ENCODE data around the gene TBXA2R. TPM values are rescaled to one million over a fixed set of nuclear protein-coding genes. Genes with fewer than 3 reads are reported as not detected.

Gene TBXA2R
- total and polyA plus RNA-seq, 2 donors = 1.4 to 3.8 TPM

- Histone ChIP-seq H3K36me3 (ENCODE audit: insufficient read depth) (peaks cover 3% of the 10 kb centered on the region), H3K4me3 (ENCODE audit: low read depth, low read length) (no peak overlapping the region), H3K27ac (ENCODE audit: low read depth) (no peak overlapping the region), H3K4me1 (ENCODE audit: insufficient read depth) (no peaks in the 10 kb centered on the region)
- WGBS = 86% methylated on average over 19 of the region's 19 CpGs
- no peak for DNase-seq (ENCODE audit: extremely low spot score)
These were observed 13.6 kb upstream of the TBXA2R start for GRCh38 chr19:3620145-3620816.

GRCh38 chr19:3619631-3620012 is 12.9 kb upstream of the TBXA2R start:
- Histone ChIP-seq H3K27ac (ENCODE audit: low read depth) (no peak overlapping the region), H3K36me3 (ENCODE audit: insufficient read depth) (peaks cover 3% of the 10 kb centered on the region), H3K4me3 (ENCODE audit: low read depth, low read length) (no peak overlapping the region), H3K4me1 (ENCODE audit: insufficient read depth) (no peaks in the 10 kb centered on the region)
- 81% methylated on average over 17 of the region's 17 CpGs for WGBS
- DNase-seq (ENCODE audit: extremely low spot score) = no peak

- no peak overlapping the region for H3K27ac ChIP-seq (ENCODE audit: low read depth)
- H3K4me3 ChIP-seq (ENCODE audit: low read depth, low read length) = no peak overlapping the region
- no peak for DNase-seq (ENCODE audit: extremely low spot score)
- no peaks in the 10 kb centered on the region for H3K4me1 ChIP-seq (ENCODE audit: insufficient read depth)
- 87% methylated on average over 31 of the region's 31 CpGs for WGBS
- H3K36me3 ChIP-seq (ENCODE audit: insufficient read depth) = peaks cover 3% of the 10 kb centered on the region
These were observed 12.3 kb upstream of the TBXA2R start for GRCh38 chr19:3618811-3619630.

GRCh38 chr19:3618144-3618810 is 11.6 kb upstream of the TBXA2R start:
- WGBS = 42% methylated on average over 31 of the region's 31 CpGs
- H3K4me1 ChIP-seq (ENCODE audit: insufficient read depth) = no peaks in the 10 kb centered on the region
- H3K36me3 ChIP-seq (ENCODE audit: insufficient read depth) = peaks cover 3% of the 10 kb centered on the region
- H3K4me3 ChIP-seq (ENCODE audit: low read depth, low read length) = no peak overlapping the region
- no peak overlapping the region for H3K27ac ChIP-seq (ENCODE audit: low read depth)
- DNase-seq (ENCODE audit: extremely low spot score) = no peak

- Histone ChIP-seq H3K4me3 (ENCODE audit: low read depth, low read length) (no peak overlapping the region), H3K36me3 (ENCODE audit: insufficient read depth) (peaks cover 3% of the 10 kb centered on the region), H3K4me1 (ENCODE audit: insufficient read depth) (no peaks in the 10 kb centered on the region), H3K27ac (ENCODE audit: low read depth) (no peak overlapping the region)
- DNase-seq (ENCODE audit: extremely low spot score) = no peak
- 68% methylated on average over 19 of the region's 19 CpGs for WGBS
These were observed 10.8 kb upstream of the TBXA2R start for GRCh38 chr19:3617463-3617862.

GRCh38 chr19:3615524-3616135 is 9.0 kb upstream of the TBXA2R start:
- 94% methylated on average over 26 of the region's 26 CpGs for WGBS

GRCh38 chr19:3614858-3615505 is 8.3 kb upstream of the TBXA2R start:
- Histone ChIP-seq H3K36me3 (ENCODE audit: insufficient read depth) (peaks cover 2% of the 10 kb centered on the region), H3K4me3 (ENCODE audit: low read depth, low read length) (no peak overlapping the region), H3K4me1 (ENCODE audit: insufficient read depth) (no peaks in the 10 kb centered on the region), H3K27ac (ENCODE audit: low read depth) (no peak overlapping the region)
- no peak for DNase-seq (ENCODE audit: extremely low spot score)
- 89% methylated on average over 18 of the region's 18 CpGs for WGBS

More at GRCh38 chr19:3615524-3616135, 9.0 kb upstream of the TBXA2R start:
- Histone ChIP-seq H3K36me3 (ENCODE audit: insufficient read depth) (peaks cover 2% of the 10 kb centered on the region), H3K4me1 (ENCODE audit: insufficient read depth) (no peaks in the 10 kb centered on the region), H3K27ac (ENCODE audit: low read depth) (no peak overlapping the region), H3K4me3 (ENCODE audit: low read depth, low read length) (no peak overlapping the region)
- DNase-seq (ENCODE audit: extremely low spot score) = no peak

GRCh38 chr19:3613818-3614661 is 7.4 kb upstream of the TBXA2R start:
- H3K36me3 ChIP-seq (ENCODE audit: insufficient read depth) = peaks cover 2% of the 10 kb centered on the region
- 79% methylated on average over 39 of the region's 39 CpGs for WGBS
- H3K4me3 ChIP-seq (ENCODE audit: low read depth, low read length) = no peak overlapping the region
- H3K4me1 ChIP-seq (ENCODE audit: insufficient read depth) = no peaks in the 10 kb centered on the region
- H3K27ac ChIP-seq (ENCODE audit: low read depth) = no peak overlapping the region
- DNase-seq (ENCODE audit: extremely low spot score) = no peak

GRCh38 chr19:3612901-3613741 is 6.4 kb upstream of the TBXA2R start:
- WGBS = 83% methylated on average over 79 of the region's 79 CpGs
- Histone ChIP-seq H3K36me3 (ENCODE audit: insufficient read depth) (peaks cover 2% of the 10 kb centered on the region), H3K4me3 (ENCODE audit: low read depth, low read length) (no peak overlapping the region), H3K27ac (ENCODE audit: low read depth) (no peak overlapping the region), H3K4me1 (ENCODE audit: insufficient read depth) (no peaks in the 10 kb centered on the region)
- no peak for DNase-seq (ENCODE audit: extremely low spot score)

- Histone ChIP-seq H3K4me1 (ENCODE audit: insufficient read depth) (no peaks in the 10 kb centered on the region), H3K27ac (ENCODE audit: low read depth) (no peak overlapping the region), H3K36me3 (ENCODE audit: insufficient read depth) (peaks cover 2% of the 10 kb centered on the region), H3K4me3 (ENCODE audit: low read depth, low read length) (no peak overlapping the region)
- DNase-seq (ENCODE audit: extremely low spot score) = no peak
- 97% methylated on average over 33 of the region's 33 CpGs for WGBS
These were observed 5.7 kb upstream of the TBXA2R start for GRCh38 chr19:3612330-3612729.

- no peak overlapping the region for H3K27ac ChIP-seq (ENCODE audit: low read depth)
- 97% methylated on average over 36 of the region's 36 CpGs for WGBS
These were observed 5.2 kb upstream of the TBXA2R start for GRCh38 chr19:3611841-3612240.

More at GRCh38 chr19:3611841-3612240, 5.2 kb upstream of the TBXA2R start:
- no peak for DNase-seq (ENCODE audit: extremely low spot score)
- no peak overlapping the region for H3K4me3 ChIP-seq (ENCODE audit: low read depth, low read length)
- no peaks in the 10 kb centered on the region for H3K4me1 ChIP-seq (ENCODE audit: insufficient read depth)
- H3K36me3 ChIP-seq (ENCODE audit: insufficient read depth) = peaks cover 2% of the 10 kb centered on the region

All from urinary bladder (tissue), 4 donors.